OCI-LY7 (cell line): ENCODE results near the gene SEC31B. TPM values are rescaled to one million over a fixed set of nuclear protein-coding genes. Genes with fewer than 3 reads are reported as not detected.

Experiments
- Bru-seq: library from RNA; stranded (reverse); fragments of 400-500 nt; gene quantifications from one replicate; lab custom pipeline; 2021; lab: Mats Ljungman, UMichigan
- BruChase-seq, 2 experiments: library from RNA; stranded (reverse); fragments of 400-500 nt; gene quantifications; one replicate each; lab custom pipeline; 2021; lab: Mats Ljungman, UMichigan
- BruUV-seq: library from RNA; stranded (reverse); fragments of 400-500 nt; replicated peaks from 2 replicates; lab custom pipeline; 2021; lab: Mats Ljungman, UMichigan
- CTCF ChIA-PET: fragments of 300-600 bp; sonication (Branson Sonifier 250); formaldehyde crosslinking; loops from one replicate; lab custom pipeline; 2022; ENCODE audit warnings: antibody characterized with exemption; ENCODE audit not compliant: unreplicated experiment; lab: Charles Lee
- POLR2A ChIA-PET: fragments of 300-600 bp; sonication (Branson Sonifier 250); formaldehyde crosslinking; loops from one replicate; lab custom pipeline; 2022; ENCODE audit warnings: antibody characterized with exemption; lab: Charles Lee
- DNase-seq: peaks from one replicate; pipeline ENCODE4 v3.0.0-alpha.2; 2015; ENCODE audit warnings: low spot score
- H2AFZ ChIP-seq: fragments of 200-600 bp; sonication (generic), shearing (Covaris generic); 2 replicates; pipeline ENCODE4 v1.6.1; 2014; ENCODE audit warnings: mild to moderate bottlenecking, antibody characterized with exemption, low read length, moderate library complexity
- H3K27ac ChIP-seq: fragments of 200-600 bp; sonication (generic); 2 replicates; pipeline ENCODE4 v1.5.1; 2014; ENCODE audit warnings: mixed run types, low read depth, mild to moderate bottlenecking, moderate library complexity, low read length, inconsistent platforms; ENCODE audit not compliant: poor library complexity, severe bottlenecking
- H3K36me3 ChIP-seq: fragments of 200-600 bp; sonication (generic); 2 replicates; pipeline ENCODE4 v1.6.1; 2014; ENCODE audit warnings: mild to moderate bottlenecking, antibody characterized with exemption, low read length, moderate library complexity, mixed read lengths; ENCODE audit not compliant: insufficient read depth
- H3K4me1 ChIP-seq: fragments of 200-600 bp; sonication (generic); 2 replicates; pipeline ENCODE4 v1.5.1; 2014; ENCODE audit warnings: mild to moderate bottlenecking, low read length; ENCODE audit not compliant: insufficient read depth, poor library complexity, severe bottlenecking
- H3K4me2 ChIP-seq: fragments of 200-600 bp; sonication (generic); 2 replicates; pipeline ENCODE4 v1.6.1; 2014; ENCODE audit warnings: mild to moderate bottlenecking, low read length
- H3K4me3 ChIP-seq: fragments of 200-600 bp; sonication (generic); 2 replicates; pipeline ENCODE4 v1.5.1; 2014; ENCODE audit warnings: mild to moderate bottlenecking, low read depth, low read length; ENCODE audit not compliant: poor library complexity, severe bottlenecking
- H3K79me2 ChIP-seq: fragments of 200-600 bp; sonication (generic); 2 replicates; pipeline ENCODE4 v1.6.1; 2016; ENCODE audit warnings: low read depth, mild to moderate bottlenecking, low read length, moderate library complexity, mixed read lengths; ENCODE audit not compliant: insufficient read depth
- H3K9me2 ChIP-seq: fragments of 200-600 bp; sonication (generic); 2 replicates; pipeline ENCODE4 v1.6.1; 2016; ENCODE audit warnings: mild to moderate bottlenecking, low read length, mixed read lengths; ENCODE audit not compliant: insufficient read depth
- H3K9me3 ChIP-seq: fragments of 200-600 bp; sonication (generic); 2 replicates; pipeline ENCODE4 v1.6.1; 2014; ENCODE audit warnings: mild to moderate bottlenecking, mixed run types, low read length, mixed read lengths
- H4K20me1 ChIP-seq: fragments of 200-600 bp; sonication (generic); 2 replicates; pipeline ENCODE4 v1.6.1; 2014; ENCODE audit warnings: mild to moderate bottlenecking, antibody characterized with exemption, low read length, moderate library complexity, mixed read lengths; ENCODE audit not compliant: insufficient read depth
- EZH2phosphoT487 ChIP-seq: fragments of 200-600 bp; sonication (generic); IDR thresholded peaks from 2 replicates; pipeline ENCODE4 v1.6.1; 2018; ENCODE audit warnings: low read depth, borderline replicate concordance, mild to moderate bottlenecking, mixed run types, antibody characterized with exemption, low read length, moderate library complexity, mixed read lengths
- intact Hi-C: fragments of 100-400 bp; cut with micrococcal nuclease; formaldehyde crosslinking; loops from one replicate; pipeline ENCODE4 v1.10.0; 2022; ENCODE audit not compliant: unreplicated experiment
- long read RNA-seq: library from polyadenylated mRNA; stranded (forward); transcript quantifications from one replicate; pipeline ENCODE4 v2.0.0, GENCODE V29; 2022
- total RNA-seq, 2 experiments: library from RNA; depleted of rRNA in 1 of 2; stranded (reverse); fragments of >200 nt in 1 of 2; shearing (Covaris generic) in 1 of 2; gene quantifications; 2 replicates each; pipeline ENCODE4 v1.2.3, GENCODE V29; 2014 to 2022
- TF ChIP-seq, protein P1 (sequence below): fragments of 200-600 bp; sonication (generic); conservative IDR thresholded peaks from 2 replicates; pipeline ENCODE4 v1.5.1; 2014; ENCODE audit warnings: mild to moderate bottlenecking, antibody characterized with exemption, low read length, moderate library complexity, mixed read lengths

Gene SEC31B
- 12.5 and 16.4 TPM in 2 replicates for total RNA-seq (2014; rRNA removed; shearing (Covaris generic))
- 21.3 and 26.0 TPM in 2 replicates for total RNA-seq (2022)
- Bru-seq, nascent RNA: percentile 55 among the genes with signal in this experiment
- BruChase-seq, experiment 1, labeled RNA remaining after a 6-hour chase: percentile 74 among the genes with signal in this experiment
- percentile 69 among the genes with signal in this experiment for BruChase-seq, experiment 2, labeled RNA remaining after a 2-hour chase
- long read RNA-seq, partial matches to known transcripts: 2 of 36 reads
- long read RNA-seq, other reads (novel, unspliced or antisense): 32 of 36 reads

- no peak for DNase-seq
- CTCF ChIA-PET: interaction anchor here (1.1 kb wide), 3 partner anchors 8 to 86 kb away, joined by 3 to 7 read pairs (median 4); no protein-coding TSS in a partner anchor
- Histone ChIP-seq H2AFZ (no peak within 1 kb of the TSS), H3K27ac (no peak within 1 kb of the TSS), H3K79me2 (no peaks in the 10 kb centered on the region), H3K4me1 (no peaks in the 10 kb centered on the region), H3K4me2 (no peak within 1 kb of the TSS), H3K36me3 (peaks cover 30% of the 10 kb centered on the region; the same call in 1 of the 2 replicates), H4K20me1 (no peaks in the 10 kb centered on the region), H3K9me3 (no peaks in the 10 kb centered on the region), H3K4me3 (no peak within 1 kb of the TSS), H3K9me2 (no peaks in the 10 kb centered on the region)
- POLR2A ChIA-PET: interaction anchor here (0.6 to 1.0 kb wide), 3 partner anchors 19 to 439 kb away, joined by 3 to 5 read pairs (median 4); no protein-coding TSS in a partner anchor
- intact Hi-C loops: loop anchor here (10.0 kb wide), 1 partner anchor 675 kb away; no protein-coding TSS in a partner anchor
- no peak for TF ChIP-seq EZH2phosphoT487
- TF ChIP-seq, protein P1, sequence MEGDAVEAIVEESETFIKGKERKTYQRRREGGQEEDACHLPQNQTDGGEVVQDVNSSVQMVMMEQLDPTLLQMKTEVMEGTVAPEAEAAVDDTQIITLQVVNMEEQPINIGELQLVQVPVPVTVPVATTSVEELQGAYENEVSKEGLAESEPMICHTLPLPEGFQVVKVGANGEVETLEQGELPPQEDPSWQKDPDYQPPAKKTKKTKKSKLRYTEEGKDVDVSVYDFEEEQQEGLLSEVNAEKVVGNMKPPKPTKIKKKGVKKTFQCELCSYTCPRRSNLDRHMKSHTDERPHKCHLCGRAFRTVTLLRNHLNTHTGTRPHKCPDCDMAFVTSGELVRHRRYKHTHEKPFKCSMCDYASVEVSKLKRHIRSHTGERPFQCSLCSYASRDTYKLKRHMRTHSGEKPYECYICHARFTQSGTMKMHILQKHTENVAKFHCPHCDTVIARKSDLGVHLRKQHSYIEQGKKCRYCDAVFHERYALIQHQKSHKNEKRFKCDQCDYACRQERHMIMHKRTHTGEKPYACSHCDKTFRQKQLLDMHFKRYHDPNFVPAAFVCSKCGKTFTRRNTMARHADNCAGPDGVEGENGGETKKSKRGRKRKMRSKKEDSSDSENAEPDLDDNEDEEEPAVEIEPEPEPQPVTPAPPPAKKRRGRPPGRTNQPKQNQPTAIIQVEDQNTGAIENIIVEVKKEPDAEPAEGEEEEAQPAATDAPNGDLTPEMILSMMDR: no peak
- no TSS peak for BruUV-seq
These were observed at the start of gene SEC31B for GRCh38 chr10:100519311-100520051. Gene SEC31B, minus strand, starts transcription at chr10:100519861. Its CDS starts 2,909 bp downstream, at chr10:100516952.

DNA sequence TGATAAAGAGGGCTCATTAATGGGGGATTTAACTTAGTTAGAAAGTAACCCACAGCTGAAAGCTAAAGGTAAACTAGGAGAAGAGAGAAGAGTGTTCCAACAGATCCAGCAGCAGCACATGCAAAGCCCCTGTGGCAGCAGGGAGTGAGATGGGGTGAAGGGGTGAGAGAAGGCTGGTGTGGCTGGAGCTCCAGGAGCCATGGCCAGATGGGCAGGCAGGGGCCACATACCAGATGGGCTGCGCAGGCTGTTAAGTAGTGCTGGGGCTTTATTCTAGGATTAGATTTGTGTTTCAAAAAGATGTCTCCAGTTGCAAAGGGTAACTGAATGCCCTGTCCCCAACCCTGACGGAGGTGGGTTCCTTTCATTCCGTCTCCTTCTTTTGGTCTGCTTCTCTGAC lies 49.3 kb upstream of the SEC31B start:
- no peaks in the 10 kb centered on the region for H3K9me3 ChIP-seq
- TF ChIP-seq, protein P1: no peak
- no peak for TF ChIP-seq EZH2phosphoT487
- POLR2A ChIA-PET: no interaction called here
- H3K27ac ChIP-seq: no peak overlapping the region
- CTCF ChIA-PET: no interaction called here
- H3K4me1 ChIP-seq: no peaks in the 10 kb centered on the region
- H3K79me2 ChIP-seq: no peaks in the 10 kb centered on the region
- no peak for DNase-seq
- intact Hi-C loops: loop anchor here (10.0 kb wide), 1 partner anchor 306 kb away; no protein-coding TSS in a partner anchor
- no peak overlapping the region for H3K4me2 ChIP-seq
- no peaks in the 10 kb centered on the region for H3K9me2 ChIP-seq
- no TSS peak for BruUV-seq
- H4K20me1 ChIP-seq: no peaks in the 10 kb centered on the region
- H3K4me3 ChIP-seq: no peak overlapping the region
- no peaks in the 10 kb centered on the region for H3K36me3 ChIP-seq
- H2AFZ ChIP-seq: no peak overlapping the region
